GM21825 (cell line): ENCODE data around the gene DCLRE1C.
A peak's percentile ranks its signal among the peaks of the same experiment; 100 is the strongest.
"Not testable (repeated sequence)": the region's sequence is repeated elsewhere in the genome, so short reads cannot be mapped to it uniquely, and the experiment has no call there.

ENCODE experiments used
- ATAC-seq: cut with Tn5 transposase; IDR thresholded peaks from one replicate; pipeline ENCODE4 v1.9.1; 2021; ENCODE audit warnings: mild to moderate bottlenecking, moderate library complexity; ENCODE audit not compliant: unreplicated experiment

DCLRE1C gene

DNA sequence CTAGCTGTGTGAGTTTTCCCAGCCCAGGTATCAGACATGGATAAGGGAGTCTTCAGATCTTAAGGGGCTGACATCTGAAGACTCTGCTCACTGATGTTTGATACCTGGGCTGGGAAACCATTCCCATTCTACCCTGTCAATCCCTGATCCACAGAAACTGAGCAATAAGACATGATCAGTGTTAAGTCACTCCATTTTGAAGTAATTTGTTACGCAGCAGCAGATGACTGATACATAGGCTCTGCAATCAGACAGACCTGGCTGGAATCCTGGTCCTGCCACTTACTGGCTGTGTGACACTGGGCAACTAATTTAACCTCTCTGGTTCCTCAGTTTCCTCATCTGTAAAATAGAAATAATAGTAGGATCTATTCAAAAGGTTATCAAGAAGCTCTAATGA lies 6.6 kb downstream of the DCLRE1C start:
- no peak for ATAC-seq

DNA sequence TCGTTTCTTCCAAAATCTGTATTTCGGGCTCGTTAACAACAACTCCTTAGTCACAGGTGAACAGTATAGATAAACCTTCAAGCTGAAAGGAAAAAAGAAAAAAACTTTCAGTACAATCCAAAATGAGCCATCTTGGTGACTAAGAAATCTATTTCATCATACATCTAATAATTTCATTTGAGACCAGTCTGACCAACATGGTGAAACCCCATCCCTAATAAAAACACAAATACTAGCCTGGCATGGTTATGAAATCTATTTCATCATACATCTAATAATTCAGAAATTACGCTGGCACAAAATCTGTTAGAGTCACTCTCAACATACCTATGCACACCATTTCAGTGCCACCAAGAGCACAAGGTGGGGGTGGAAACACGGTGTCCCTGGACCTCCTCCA lies 8.8 kb downstream of the DCLRE1C start:
- ATAC-seq: no peak

DNA sequence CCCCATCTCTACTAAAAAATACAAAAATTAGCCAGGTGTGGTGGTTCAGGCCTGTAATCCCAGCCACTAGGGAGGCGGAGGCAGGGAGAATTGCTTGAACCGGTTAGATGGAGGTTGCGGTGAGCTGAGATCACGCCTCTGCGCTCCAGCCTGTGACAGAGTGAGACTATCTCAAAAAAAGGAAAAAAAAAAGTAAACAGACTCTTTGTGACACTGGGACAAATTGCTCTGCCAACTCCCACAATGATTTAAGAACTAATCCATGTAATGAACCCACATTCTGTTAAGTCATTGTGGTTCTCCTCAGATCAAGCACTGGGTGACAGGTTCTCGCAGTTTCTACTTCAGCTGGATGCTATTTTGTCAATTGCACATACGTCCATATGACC lies 11.0 kb downstream of the DCLRE1C start:
- not testable (repeated sequence) for ATAC-seq

DNA sequence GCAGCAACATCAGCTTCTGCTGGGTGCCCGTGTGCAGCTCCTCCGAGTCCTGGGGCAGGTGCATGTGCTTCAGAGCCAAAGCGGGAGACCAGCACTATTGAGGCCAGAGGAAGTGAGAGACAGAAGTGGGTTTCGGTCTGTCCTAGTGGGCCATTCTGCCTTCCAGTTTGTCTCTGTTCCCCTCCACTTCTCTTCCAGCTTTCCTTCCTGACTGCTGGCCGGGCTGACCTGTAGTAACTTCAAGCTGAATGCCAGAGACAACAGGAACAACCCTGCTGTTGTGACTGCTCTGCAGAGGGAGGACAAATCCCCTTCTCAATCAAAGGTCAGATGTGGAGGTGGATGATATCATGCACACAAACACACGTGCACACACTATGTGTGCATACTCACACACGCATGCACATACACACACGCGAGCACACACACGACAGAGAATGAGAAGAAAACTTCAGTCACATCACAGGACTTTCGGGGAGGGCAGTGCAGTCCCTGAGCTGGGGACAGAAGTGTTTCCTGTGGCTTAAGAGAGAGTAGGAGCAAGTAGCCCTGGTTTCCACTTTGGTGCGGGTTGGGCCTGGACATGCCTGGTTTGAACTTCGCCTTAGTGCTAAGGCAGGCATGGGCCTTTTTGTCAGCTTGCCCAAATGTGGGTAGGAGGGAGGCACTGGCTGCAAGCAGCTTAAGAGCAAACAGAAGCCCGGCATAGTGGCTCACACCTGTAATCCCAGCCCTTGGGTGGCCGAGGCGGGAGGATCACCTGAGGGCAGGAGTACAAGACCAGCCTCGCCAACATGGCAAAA lies 11.5 kb downstream of the DCLRE1C start:
- peak; percentile 92 for ATAC-seq

DNA sequence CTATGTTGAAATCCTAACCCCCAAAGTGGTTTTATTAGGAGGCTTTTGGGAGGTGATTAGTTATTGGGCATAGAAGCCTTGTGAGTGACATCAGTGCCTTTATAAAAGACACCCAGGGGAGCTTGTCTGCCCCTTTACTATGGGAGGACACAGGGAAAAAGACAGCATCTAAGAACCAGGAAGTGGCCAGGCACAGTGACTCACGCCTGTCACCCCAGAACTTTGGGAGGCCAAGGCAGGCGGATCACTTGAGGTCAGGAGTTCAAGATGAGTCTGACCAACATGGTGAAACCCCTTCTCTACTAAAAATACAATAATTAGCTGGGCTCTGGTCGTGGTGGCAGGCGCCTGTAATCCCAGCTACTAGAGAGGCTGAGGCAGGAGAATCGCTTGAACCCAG lies 14.9 kb downstream of the DCLRE1C start:
- ATAC-seq: not testable (repeated sequence)

DNA sequence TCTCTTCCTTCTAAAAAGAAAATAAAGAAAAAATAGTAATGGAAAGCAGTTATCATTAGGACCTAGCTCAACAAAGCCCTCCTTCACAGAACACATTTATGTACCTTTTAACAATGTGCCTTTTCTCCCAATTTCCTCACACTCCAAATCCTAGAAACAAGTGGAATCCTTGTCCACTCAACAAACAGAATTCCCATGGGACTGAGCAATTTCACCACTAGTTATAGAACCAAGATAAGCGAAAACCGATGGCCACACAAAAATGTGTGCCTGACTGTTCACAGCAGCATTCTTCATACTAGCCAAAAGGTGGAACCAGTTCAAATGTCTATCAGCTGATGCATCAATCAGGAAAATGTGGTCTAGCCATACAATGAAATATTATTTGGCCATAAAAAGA lies 17.3 kb downstream of the DCLRE1C start:
- ATAC-seq: no peak

DNA sequence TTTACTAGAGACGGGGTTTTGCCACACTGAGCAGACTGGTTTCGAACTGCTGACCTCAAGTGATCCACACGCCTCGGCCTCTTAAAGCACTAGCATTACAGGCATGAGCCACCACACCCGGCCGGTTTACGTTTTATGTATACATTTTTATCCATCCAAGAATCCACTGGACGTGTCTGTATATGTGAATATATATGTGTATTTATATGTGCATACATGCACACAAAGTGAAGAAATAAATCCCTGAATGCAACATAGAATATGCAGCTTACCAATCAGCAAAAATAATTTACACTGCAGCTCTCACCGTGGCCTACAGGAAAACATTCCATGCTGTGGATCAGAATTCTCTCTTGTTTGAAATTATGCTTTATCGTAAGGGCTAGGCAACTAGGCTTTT lies 23.3 kb downstream of the DCLRE1C start:
- no peak for ATAC-seq

DNA sequence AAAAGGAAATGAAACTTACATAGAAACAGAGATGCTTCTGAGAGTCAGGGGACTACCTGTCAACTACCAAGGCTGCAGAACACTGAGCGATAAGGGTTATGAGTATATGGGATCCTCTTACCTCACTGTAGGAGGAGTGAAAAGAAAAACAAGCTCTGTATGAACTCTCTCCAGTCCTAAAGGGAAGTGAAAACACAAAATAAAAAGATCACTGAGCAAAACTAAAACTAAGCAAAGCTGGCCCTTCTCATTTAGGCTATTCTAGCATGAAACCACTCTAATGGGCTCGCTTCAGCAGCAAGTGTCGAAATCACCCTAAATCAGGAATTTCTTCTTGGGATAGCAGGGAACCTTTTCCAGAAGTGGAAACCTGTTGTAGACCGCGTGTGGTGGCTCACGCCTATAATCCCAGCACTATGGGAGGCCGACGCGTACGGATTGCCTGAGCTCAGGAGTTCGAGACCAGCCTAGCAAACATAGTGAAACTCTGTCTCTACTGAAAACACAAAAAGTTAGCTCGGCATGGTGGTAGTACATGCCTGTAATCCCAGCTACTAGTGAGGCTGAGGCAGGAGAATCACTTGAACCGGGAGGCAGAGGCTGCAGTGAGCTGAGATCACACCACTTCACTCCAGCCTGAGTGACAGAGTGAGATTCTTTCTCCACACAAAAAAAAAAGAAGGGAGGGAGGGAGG lies 27.0 kb downstream of the DCLRE1C start:
- peak; percentile 96 for ATAC-seq

DNA sequence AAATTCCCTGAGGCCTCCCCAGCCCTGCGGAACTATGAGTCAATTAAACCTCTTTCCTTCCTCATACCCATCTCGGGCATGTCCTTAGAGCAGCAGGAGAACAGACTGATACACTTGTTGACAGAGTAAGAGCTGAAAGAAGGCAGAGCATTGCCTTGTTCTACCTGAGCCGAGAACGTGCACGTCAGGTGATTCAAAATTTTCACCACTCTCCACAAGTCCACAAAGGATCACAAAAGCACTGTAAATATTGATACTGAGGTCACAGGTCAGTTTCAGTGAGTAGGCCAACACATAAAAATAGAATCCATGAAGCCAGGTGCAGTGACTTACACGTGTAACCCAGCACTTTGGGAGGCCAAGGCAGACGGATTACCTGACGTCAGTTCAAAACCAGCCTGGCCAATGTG lies 27.8 kb downstream of the DCLRE1C start:
- ATAC-seq: no peak

DNA sequence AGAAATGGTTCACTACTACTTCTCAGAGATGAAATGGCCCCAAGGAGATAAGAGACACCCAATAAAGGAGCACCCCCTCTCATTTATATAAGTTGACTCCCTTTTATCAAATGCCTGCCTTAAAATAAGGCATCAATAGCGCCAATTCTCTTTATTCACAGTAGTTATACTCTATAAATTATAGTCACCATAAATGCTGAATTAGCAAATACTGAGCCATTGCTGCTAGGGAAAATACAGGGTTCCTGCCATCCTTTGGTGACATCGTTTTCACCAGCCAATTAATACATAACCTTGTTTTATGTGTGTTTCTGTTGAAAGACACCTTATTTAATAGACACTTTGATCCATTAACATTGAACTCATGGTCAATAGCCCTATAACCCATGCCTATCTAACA lies 28.6 kb downstream of the DCLRE1C start:
- ATAC-seq: no peak

DNA sequence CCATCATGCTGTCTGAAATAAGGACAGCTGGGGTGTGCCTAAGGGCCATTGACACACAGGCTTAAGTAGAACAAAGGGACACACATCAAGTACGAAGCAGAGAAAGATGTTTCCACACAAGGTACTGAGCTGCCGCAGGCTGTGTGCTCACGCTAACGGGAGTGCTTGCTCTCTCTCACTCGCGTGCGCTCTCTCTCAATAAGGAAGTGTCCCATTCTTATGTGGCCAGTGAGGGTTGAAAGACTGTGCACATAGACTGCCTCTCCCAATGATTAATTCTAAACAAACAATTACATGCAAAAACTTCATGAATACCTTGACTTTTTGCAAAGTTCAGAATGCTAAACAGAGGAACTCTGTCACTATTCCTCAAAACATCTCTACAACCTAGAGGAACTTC lies 29.9 kb downstream of the DCLRE1C start:
- ATAC-seq: no peak

DNA sequence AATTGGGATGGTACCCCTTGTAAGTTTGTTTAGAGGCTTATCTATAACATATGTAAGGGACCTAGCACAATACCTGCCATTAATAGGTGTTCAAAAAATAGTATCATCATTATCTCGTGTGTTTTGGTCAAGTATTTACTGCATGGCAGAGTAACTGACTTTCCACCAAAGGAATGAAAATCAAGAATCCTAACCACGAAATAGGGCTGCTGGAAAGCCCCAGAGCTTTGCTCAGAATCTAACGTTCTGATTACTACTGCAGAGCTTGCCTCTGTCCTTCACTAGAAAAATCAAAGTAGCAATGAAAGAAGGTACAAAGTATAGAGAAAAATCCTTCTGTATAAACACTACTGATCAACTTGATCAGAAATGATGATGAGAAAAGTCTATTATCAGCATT lies 34.9 kb downstream of the DCLRE1C start:
- ATAC-seq: no peak

DNA sequence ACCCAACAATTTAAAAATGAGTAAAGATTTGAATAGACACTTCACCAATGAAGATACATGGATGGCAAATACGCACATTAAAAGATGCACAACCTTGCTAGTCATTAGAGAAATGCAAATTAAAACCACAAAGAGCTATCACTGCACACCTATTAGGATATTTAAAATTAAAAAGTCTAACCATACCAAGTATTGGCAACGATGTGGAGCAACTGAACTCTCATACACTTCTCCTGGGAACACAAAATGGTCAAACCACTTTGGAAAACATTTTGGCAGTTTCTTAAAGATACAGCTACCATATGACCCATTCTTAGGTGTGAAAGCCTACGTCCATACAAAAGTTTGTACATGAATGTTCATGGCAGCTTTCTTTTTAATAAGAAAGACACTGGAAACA lies 36.1 kb downstream of the DCLRE1C start:
- no peak for ATAC-seq

DNA sequence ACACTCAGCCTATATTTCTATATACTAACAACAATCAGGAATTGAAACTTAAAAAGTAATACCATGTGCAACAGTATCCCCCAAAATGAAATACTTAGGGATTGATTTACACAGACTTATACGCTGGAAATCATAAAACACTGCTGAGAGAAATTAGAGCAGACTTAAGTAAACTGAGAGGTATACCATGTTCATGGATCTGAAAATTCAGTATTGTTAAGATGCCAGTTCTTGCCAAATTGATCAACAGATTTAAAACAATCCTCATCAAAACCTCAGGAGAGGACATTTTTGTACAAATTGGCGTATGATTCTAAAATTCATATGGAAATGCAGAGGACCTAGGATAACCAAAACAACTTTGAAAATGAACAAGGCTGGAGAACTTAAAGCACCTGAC lies 37.3 kb downstream of the DCLRE1C start:
- no peak for ATAC-seq

DNA sequence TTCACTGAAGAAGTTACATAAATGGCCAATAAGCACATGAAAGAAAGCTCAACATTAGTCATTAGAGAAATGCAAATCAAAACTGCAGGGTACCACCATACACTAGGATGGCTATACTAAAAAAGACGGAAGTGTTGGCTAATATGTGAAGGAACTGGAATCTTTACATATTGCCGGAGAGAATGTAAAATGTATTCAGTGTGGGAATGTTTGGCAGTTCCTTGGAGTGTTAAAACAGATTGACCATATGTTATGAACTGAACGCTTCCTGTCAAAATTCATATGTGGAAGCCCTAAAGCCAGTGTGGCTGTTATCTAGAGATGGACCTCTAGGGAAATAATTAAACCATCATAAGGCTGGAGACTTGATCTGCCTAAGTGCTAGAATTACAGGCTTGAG lies 42.1 kb downstream of the DCLRE1C start:
- no peak for ATAC-seq

DNA sequence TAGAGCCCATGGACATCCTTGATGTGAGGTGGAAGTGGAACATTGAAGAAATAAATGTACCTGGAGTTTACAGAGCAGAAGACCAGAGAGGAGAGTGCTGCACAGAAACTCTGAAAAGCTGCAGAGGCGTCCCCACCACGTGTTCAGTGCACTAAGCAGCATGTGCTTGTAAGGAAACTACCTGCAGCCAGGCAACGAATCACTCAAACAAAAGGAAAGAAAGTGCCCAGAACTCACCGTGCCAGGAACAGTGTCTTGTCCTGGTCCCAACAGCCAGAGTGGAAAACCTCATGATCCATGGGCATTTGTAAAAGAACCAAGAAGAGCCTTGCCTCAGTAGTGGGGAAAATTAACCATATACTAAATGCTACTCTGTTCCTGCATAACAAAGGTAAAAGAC lies 42.9 kb downstream of the DCLRE1C start:
- ATAC-seq: no peak

DNA sequence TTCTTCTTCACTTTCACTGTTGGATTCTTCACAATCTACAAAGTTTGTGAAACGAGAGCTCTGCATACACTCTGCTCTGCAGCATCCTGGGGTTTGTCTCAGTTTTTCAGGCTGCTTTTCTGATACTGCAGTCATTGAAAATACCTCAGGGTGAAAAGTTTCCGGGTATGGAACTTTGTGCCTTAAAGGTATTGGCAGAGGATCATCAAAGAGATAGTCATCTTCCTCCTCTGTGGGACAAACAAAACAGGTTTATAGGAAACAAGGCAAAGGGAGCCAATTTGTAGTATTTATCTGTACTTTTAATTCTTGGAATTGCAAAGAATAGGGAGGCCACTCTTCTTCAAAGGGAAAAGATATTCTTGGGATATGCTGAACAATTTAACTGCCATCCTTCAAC lies 44.8 kb downstream of the DCLRE1C start:
- ATAC-seq: no peak

DNA sequence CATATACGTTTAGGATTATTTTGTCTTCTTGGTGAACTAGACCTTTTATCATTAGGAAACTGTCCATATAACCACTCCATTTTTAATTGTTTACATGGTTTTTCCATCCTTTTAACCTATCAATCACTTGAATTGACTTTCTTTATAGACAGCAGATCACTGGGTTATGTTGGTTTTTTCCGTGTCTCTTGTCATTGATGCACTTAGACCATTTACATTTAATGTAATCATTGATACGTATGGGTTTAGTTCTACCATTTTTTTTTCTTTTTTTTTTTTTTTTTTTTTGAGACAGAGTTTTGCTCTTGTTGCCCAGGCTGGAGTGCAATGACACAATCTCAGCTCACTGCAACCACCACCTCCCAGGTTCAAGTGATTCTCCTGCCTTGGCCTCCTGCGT lies 46.3 kb downstream of the DCLRE1C start:
- ATAC-seq: not testable (repeated sequence)

DNA sequence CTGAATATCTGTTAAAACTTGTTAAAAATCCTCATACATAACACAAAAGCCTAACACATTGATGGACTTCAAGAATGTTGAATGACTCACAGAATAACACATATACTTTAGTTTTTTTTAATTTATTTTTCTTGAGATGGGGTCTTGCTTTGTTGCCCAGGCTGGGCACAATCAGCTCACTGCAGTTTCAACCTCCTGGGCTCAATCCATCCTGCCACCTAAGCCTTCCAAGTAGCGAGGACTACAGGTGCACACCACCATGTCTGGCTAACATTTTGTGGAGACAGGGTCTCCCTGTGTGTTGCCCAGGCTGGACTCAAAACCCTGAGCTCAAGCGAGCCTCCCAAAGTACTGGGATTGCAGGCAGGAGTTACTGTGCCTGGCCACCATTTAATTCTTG lies 47.1 kb downstream of the DCLRE1C start:
- ATAC-seq: no peak

DNA sequence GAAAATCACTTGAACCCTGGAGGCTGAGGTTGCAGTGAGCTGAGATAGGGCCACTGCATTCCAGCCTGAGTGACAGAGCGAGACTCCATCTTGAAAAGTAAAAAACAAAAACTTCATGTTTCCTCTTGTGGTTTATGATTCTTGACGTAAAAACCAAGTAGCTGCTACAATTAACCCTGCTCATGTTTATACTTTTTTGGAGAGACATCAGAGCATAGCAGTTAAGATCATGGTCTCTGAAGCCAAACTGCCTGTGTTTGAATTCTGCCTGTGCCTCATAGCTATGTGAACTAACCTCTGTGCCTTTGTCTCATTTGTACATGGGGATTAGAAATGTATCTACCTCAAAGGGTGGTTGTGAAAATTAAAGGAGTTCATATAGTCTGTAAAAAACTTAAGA lies 48.0 kb downstream of the DCLRE1C start:
- no peak for ATAC-seq

DNA sequence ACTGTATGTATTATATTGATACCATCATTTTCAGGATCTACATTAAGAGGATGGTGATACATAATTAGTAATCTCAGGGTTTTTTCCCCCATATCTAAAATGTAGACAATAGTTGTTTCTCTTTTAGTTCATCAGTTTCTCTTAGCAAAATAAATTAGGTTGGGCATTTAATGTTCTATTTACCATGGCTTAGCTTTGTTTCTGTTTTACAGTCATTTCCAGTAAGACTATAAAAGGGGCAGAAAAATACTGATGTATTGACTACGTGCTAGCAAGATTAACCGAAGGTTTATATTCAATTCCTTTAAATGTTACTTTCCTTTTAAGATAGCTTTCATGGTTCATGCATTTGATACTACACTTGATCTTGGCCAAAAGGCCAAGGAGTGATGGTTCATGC lies 49.0 kb downstream of the DCLRE1C start:
- ATAC-seq: no peak

DNA sequence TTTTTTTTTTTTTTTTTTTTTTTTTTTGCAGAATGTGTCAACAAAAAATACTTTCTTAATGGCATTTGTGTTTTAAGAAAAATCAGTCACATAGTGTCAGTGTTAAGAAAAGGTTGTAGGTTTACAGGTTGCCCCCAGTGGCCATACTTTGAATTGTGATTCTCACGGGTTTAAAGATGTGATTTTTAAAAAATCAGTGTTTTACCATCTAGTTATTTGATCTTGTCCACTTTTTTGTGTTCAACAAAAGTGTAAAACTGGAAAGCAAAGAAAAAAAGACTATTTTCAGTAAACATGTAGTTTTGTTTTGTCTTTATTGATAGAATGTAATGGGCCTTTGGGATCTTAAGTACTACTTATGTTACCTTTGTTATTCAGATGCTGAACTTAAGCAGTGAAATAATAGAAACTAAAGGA lies 49.6 kb downstream of the DCLRE1C start:
- ATAC-seq: no peak

DNA sequence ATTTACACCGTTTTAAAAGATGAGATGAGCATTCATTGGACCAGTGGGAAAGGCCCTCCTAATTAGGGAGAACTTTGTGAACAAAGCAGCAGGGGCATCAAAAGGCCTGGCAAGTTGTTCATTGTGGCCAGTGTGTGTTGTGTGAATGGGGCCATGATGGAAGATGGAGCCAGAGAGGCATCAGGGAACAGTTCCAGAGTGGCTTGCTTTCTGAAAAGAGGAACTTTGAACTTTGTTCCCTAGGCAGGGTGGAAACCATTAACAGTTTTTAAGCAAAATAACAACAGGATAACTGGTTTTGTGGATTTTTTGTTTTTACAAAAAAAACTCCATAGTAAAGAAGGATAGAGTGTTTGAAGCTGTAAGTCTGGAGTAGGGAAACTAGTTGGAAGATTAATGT lies 62.7 kb downstream of the DCLRE1C start:
- no peak for ATAC-seq
